Spleen (tissue), 13 donors: Measurements from ENCODE around the gene PLXNB2. TPM values are rescaled to one million over a fixed set of nuclear protein-coding genes. Genes with fewer than 3 reads are reported as not detected.
A peak's percentile ranks its signal among the peaks of the same experiment; 100 is the strongest.

Experiments used
- DNase-seq: peaks from one replicate; pipeline ENCODE4 v3.0.0-alpha.2; 2020
- H3K27ac ChIP-seq, 8 donors: fragments of 200-600 bp; sonication (generic) in 7 of 8; 1 replicate in 4 of 8; 2 replicates in 4 of 8; pipeline versions ENCODE4 v1.5.0 to v1.8.0; 2016 to 2021; ENCODE audit warnings: inconsistent platforms in 4 of 8, mild to moderate bottlenecking in 4 of 8, moderate library complexity in 1 of 8
- H3K27me3 ChIP-seq, 7 donors: fragments of 200-600 bp; sonication (generic) in 6 of 7; replicated peaks in 1 of 7; 1 replicate in 4 of 7; 2 replicates in 3 of 7; pipeline versions ENCODE4 v1.5.0 to v1.8.0; 2016 to 2021; ENCODE audit warnings: inconsistent platforms in 3 of 7, mild to moderate bottlenecking in 1 of 7
- H3K36me3 ChIP-seq, 6 donors: fragments of 200-600 bp; sonication (generic) in 5 of 6; 1 replicate in 4 of 6; 2 replicates in 2 of 6; pipeline versions ENCODE4 v1.5.0 to v1.8.0; 2016 to 2021; ENCODE audit warnings: inconsistent platforms in 2 of 6
- H3K4me1 ChIP-seq, 6 donors: fragments of 200-600 bp; sonication (generic) in 5 of 6; 1 replicate in 3 of 6; 2 replicates in 3 of 6; pipeline versions ENCODE4 v1.5.0 to v1.8.0; 2016 to 2021; ENCODE audit warnings: inconsistent platforms in 3 of 6
- H3K4me3 ChIP-seq, 8 donors: fragments of 200-600 bp; sonication (generic) in 7 of 8; 1 replicate in 4 of 8; 2 replicates in 4 of 8; pipeline versions ENCODE4 v1.5.0 to v1.8.0; 2016 to 2021; ENCODE audit warnings: inconsistent platforms in 4 of 8, mild to moderate bottlenecking in 4 of 8, moderate library complexity in 2 of 8
- H3K9me3 ChIP-seq, 8 donors: fragments of 200-600 bp; sonication (generic) in 7 of 8; 1 replicate in 4 of 8; 2 replicates in 4 of 8; pipeline versions ENCODE4 v1.5.0 to v1.8.0; 2016 to 2021; ENCODE audit warnings: inconsistent platforms in 4 of 8
- CTCF ChIP-seq, 11 experiments: fragments of 200-600 bp in 7 of 11; fragments of 450-650 bp in 4 of 11; sonication (generic) in 4 of 11; IDR thresholded peaks in 8 of 11; conservative IDR thresholded peaks in 3 of 11; 1 replicate in 7 of 11; 2 replicates in 4 of 11; pipeline versions ENCODE4 v1.4.0 to v1.8.0; 2016 to 2021; ENCODE audit warnings: antibody characterized with exemption in 11 of 11, inconsistent platforms in 4 of 11, mild to moderate bottlenecking in 1 of 11
- POLR2A ChIP-seq, 3 donors: fragments of 450-650 bp; IDR thresholded peaks; one replicate each; pipeline ENCODE4 v1.5.1; 2017; ENCODE audit warnings: antibody characterized with exemption in 3 of 3, mild to moderate bottlenecking in 1 of 3
- POLR2AphosphoS5 ChIP-seq, 3 donors: sonication (generic); formaldehyde crosslinking; IDR thresholded peaks; one replicate each; pipeline ENCODE4 v1.5.1; 2017; ENCODE audit warnings: antibody characterized with exemption in 3 of 3
- whole genome bisulfite sequencing, 5 donors: extraction: QIAGEN DNeasy Blood & Tissue Kit in 3 of 5; methylation state at CpG; one replicate each; pipeline versions ENCODE4 v1.1.5 to v1.1.7; 2013 to 2018; 5-methylcytosine and 5-hydroxymethylcytosine counted together
- intact Hi-C: fragments of 100-400 bp; cut with DNase I; formaldehyde crosslinking; loops from one replicate; pipeline ENCODE4 v1.15.0; 2023; ENCODE audit warnings: low total_unique reads
- long read RNA-seq, 2 donors: transcript quantifications; one replicate each; lab custom pipeline, GENCODE V29; 2026
- polyA plus RNA-seq, 3 donors: library from polyadenylated mRNA; stranded (reverse); fragments of 200-250 nt; gene quantifications; one replicate each; pipeline ENCODE4 v1.2.1, GENCODE V29; 2013
- total RNA-seq, 7 donors: library from RNA; depleted of rRNA in 3 of 7; stranded (reverse); fragments of >200 nt in 3 of 7; fragmentation: NEBNext Ultra II Directional in 4 of 7; extraction: Animal tissue kit (Norgen Biotek cat#: 25700) in 4 of 7; gene quantifications; one replicate each; pipeline versions ENCODE4 v1.1.0 to v1.2.1, GENCODE V29; 2016 to 2021
- donor health status: healthy with polysubstance abuse.
- donor health status: DM: no; HTN: no; CAD: no; lungs with moderate emphysema.
- donor health status: DM: no; HTN: no; CAD: no.
- donor health status: Bipolar disorder and iron deficiency.
- donor health status: healthy.
- donor health status: DM: no; HTN: no; CAD: no.
- donor health status: DM: yes; HTN: yes; CAD: no.

Gene PLXNB2
- 100 to 1,000 TPM; 175 to 382 (median 278) TPM for total RNA-seq
- polyA plus RNA-seq, result 100 to 1,000 TPM in 1 of 3 donors, 10 to 100 TPM in 2; 41.9 to 113 (median 68.3) TPM
- long read RNA-seq, donor 1, full-length matches to known transcripts, result 4 of 55 reads
- long read RNA-seq, donor 1, partial matches to known transcripts, result 51 of 55 reads
- long read RNA-seq, donor 1, other reads (novel, unspliced or antisense), result 0 of 55 reads
- long read RNA-seq, donor 2, full-length matches to known transcripts, result 7 of 31 reads
- long read RNA-seq, donor 2, partial matches to known transcripts, result 24 of 31 reads
- long read RNA-seq, donor 2, other reads (novel, unspliced or antisense), result 0 of 31 reads

DNA sequence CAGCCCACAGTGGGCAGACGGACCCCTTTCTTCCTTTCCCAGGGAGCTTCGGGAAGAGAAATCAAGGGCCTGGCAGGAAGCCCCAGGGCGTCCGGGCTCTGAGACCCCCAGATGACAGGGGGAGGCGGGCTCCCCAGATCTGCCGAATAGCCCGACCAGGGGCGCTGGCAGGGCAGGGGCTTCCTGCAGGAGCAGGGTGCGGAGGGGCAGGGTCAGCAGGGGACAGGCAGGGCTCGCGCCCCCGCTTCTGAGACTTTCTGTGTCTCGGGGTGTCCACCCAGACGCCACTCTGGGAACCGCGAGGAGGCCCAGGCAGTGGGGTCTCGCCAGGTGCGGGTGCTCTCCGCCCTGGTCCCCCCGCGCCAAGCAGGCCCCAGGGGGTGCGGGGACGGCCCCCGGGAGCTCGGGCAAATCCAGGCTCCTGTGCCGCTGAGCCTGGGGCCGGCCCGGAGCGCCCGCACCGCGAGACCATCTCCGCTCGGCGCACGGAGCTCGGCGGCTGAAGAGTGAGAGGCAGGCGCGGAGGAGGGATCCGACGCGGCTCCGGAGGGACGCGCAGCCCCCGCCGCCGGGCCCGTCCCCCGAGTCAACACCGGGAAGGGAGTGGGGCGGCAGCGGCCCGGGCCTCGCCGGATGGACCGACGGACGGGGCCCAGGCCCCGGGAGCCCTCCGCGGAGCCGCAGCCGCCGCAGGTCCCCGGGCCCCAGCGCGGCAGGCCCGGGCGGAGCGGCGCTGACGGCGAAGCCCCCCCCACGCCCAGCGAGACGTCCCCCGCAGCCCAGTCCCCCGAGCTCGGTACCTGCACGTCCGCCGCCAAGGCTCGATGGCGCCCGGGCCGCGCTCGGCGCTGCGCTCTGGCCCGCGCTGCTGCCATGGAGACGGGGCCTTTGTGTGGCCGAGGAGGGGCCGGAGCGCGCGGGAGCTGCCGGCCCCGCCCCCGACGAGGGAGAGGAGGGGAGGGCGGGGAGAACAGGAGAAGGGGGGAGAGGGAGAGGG, at the start of gene PLXNB2:
Gene PLXNB2 (minus strand): TSS at position 894 of the 997 bp plus-strand sequence. CDS start 17,062 bp downstream, outside the sequence.
- intact Hi-C loops, result no loop called here
- H3K9me3 ChIP-seq, result no peaks in the 10 kb centered on the region
- 0 to 2% (median 0%) methylated on average over 40 to 104 of the region's 105 CpGs for WGBS, 5 donors
- peak within 1 kb of the TSS; percentile 73 to 96 (median 92) for H3K27ac ChIP-seq
- no peak for DNase-seq
- H3K27me3 ChIP-seq, result peaks cover 0 to 48% (median 3%) of the 10 kb centered on the region in 7 donors
- H3K36me3 ChIP-seq, result peaks cover 0 to 25% (median 0%) of the 10 kb centered on the region in 6 donors
- H3K4me1 ChIP-seq, result peaks cover 61 to 95% (median 88%) of the 10 kb centered on the region in 6 donors
- H3K4me3 ChIP-seq, result peak within 1 kb of the TSS; percentile 64 to 91 (median 83)
- TF ChIP-seq POLR2AphosphoS5 (IDR thresholded peaks at IDR 0.05), result peak; percentile 58 to 85 (median 82)
- TF ChIP-seq POLR2A (IDR thresholded peaks at IDR 0.05), result no peak

DNA sequence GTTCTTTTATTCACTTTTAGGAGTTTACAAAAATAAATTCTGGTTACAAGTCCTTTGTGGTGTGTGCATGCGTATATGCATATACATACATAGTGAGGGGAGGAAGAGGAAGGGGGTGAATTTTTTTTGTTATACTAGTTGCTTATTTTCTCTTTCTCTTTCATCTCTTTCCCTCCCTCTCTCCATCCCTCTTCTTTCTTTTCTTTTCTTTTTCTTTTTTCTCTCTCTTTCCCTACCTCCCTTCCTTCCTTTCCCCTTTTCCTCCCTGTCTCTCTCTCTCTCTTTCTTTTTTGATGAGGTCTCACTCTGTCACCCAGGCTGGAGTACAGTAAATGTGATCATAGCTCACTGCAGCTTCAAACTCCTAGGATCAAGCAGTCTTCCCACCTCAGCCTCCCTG, 49.8 kb upstream of the PLXNB2 start:
- Histone ChIP-seq H3K27ac (no peak overlapping the region), H3K4me1 (peaks cover 0 to 40% (median 10%) of the 10 kb centered on the region in 6 donors), H3K27me3 (no peaks in the 10 kb centered on the region), H3K36me3 (peaks cover 0 to 70% (median 13%) of the 10 kb centered on the region in 6 donors), H3K9me3 (peaks cover 0 to 3% (median 0%) of the 10 kb centered on the region in 8 donors), H3K4me3 (no peak overlapping the region)
- no peak for TF ChIP-seq POLR2AphosphoS5 (IDR thresholded peaks at IDR 0.05)
- TF ChIP-seq CTCF (IDR thresholded peaks at IDR 0.05 in 8 of 11, conservative IDR thresholded peaks at IDR 0.05 in 3 of 11), result no peak
- TF ChIP-seq POLR2A (IDR thresholded peaks at IDR 0.05), result no peak
- WGBS, 5 donors, result 64 to 92% (median 78%) methylated on average over 1 of the region's 1 CpG
- intact Hi-C loops, result no loop called here
- no peak for DNase-seq

GRCh38 chr22:50356186-50356585, 48.7 kb upstream of the PLXNB2 start:
- Histone ChIP-seq H3K27ac (no peak overlapping the region), H3K4me1 (peaks cover 0 to 30% (median under 1%) of the 10 kb centered on the region in 6 donors), H3K9me3 (peaks cover 0 to 3% (median 0%) of the 10 kb centered on the region in 8 donors), H3K4me3 (no peak overlapping the region), H3K27me3 (no peaks in the 10 kb centered on the region), H3K36me3 (peaks cover 0 to 70% (median 20%) of the 10 kb centered on the region in 6 donors)
- DNase-seq, result no peak
- WGBS, 5 donors, result 91 to 97% (median 93%) methylated on average over 8 of the region's 8 CpGs
- intact Hi-C loops, result no loop called here
- TF ChIP-seq POLR2AphosphoS5 (IDR thresholded peaks at IDR 0.05) (no peak), CTCF (IDR thresholded peaks at IDR 0.05 in 8 of 11, conservative IDR thresholded peaks at IDR 0.05 in 3 of 11) (no peak), POLR2A (IDR thresholded peaks at IDR 0.05) (no peak)

GRCh38 chr22:50348058-50348457, 40.6 kb upstream of the PLXNB2 start:
- no peak overlapping the region for H3K4me3 ChIP-seq
- intact Hi-C loops, result loop anchor here (10.0 kb wide), 1 partner anchor 127 kb away; the partner anchor contains the start of gene SBF1
- H3K27ac ChIP-seq, result no peak overlapping the region
- WGBS, 5 donors, result 75 to 84% (median 81%) methylated on average over 2 of the region's 2 CpGs
- H3K9me3 ChIP-seq, result no peaks in the 10 kb centered on the region
- TF ChIP-seq POLR2AphosphoS5 (IDR thresholded peaks at IDR 0.05) (no peak), CTCF (IDR thresholded peaks at IDR 0.05 in 8 of 11, conservative IDR thresholded peaks at IDR 0.05 in 3 of 11) (no peak), POLR2A (IDR thresholded peaks at IDR 0.05) (no peak)
- DNase-seq, result peak; percentile 13
- H3K4me1 ChIP-seq, result peaks cover 0 to 28% (median 20%) of the 10 kb centered on the region in 6 donors
- no peaks in the 10 kb centered on the region for H3K27me3 ChIP-seq
- H3K36me3 ChIP-seq, result peaks cover 0 to 43% (median 10%) of the 10 kb centered on the region in 6 donors
